Measurements from ENCODE around the gene LAPTM5. TPM values are rescaled to one million over a fixed set of nuclear protein-coding genes. Genes with fewer than 3 reads are reported as not detected.

LAPTM5 gene
- total and polyA plus RNA-seq, 2 of the 13 experiments (the other 11 are each of a cell fraction or from before 2014, with no cell fraction given), result 0.41 to 0.86 TPM

GRCh38 chr1:30775433-30775975 lies 17.9 kb upstream of the LAPTM5 start:
- whole genome bisulfite sequencing (ENCODE audit: low lambda C conversion rate), result 27% methylated on average over 6 of the region's 12 CpGs
- BruUV-seq (replicated peaks), result no TSS peak
- peaks cover 1% of the 10 kb centered on the region; the same call in 1 of the 2 replicates for H3K4me1 ChIP-seq (ENCODE audit: insufficient read depth, low read length)
- in situ Hi-C loops (cut with HindIII; ENCODE audit: extremely low pct_ligation_motif_present, low pct_unique_long_range_greater_than_20kb) (loop anchor here (5.0 kb wide), 1 partner anchor 58 kb away; no protein-coding TSS in a partner anchor), intact Hi-C loops (cut with micrococcal nuclease; ENCODE audit: unreplicated experiment) (no loop called here)
- ATAC-seq (no peak), DNase-seq (ENCODE audit: low spot score) (no peak), FAIRE-seq (no peak)
- no peaks in the 10 kb centered on the region for H3K79me2 ChIP-seq (ENCODE audit: insufficient read depth, low read length)
- no peak overlapping the region for H3K4me3 ChIP-seq (replicated peaks in 1 of 3; ENCODE audit: insufficient read depth in 1 of 3, low read depth in 2 of 3, low read length in 3 of 3)
- no peaks in the 10 kb centered on the region for H3K36me3 ChIP-seq (replicated peaks in 1 of 2; ENCODE audit: control insufficient read depth in 1 of 2, insufficient read depth in 2 of 2, low read length in 2 of 2)
- no peak overlapping the region for H2AFZ ChIP-seq (ENCODE audit: low read length)
- no peak overlapping the region for H3K27ac ChIP-seq (ENCODE audit: extremely low read length, insufficient read depth, low read length)
- TF ChIP-seq ZNF34 (CRISPR knock-in tag; IDR thresholded peaks at IDR 0.05; ENCODE audit: borderline replicate concordance) (no peak), CREBL2 (CRISPR knock-in tag; IDR thresholded peaks at IDR 0.05; ENCODE audit: borderline replicate concordance) (no peak), CREB3 (CRISPR knock-in tag; IDR thresholded peaks at IDR 0.05) (no peak), ZNF350 (CRISPR knock-in tag; IDR thresholded peaks at IDR 0.05; ENCODE audit: borderline replicate concordance, low read depth) (no peak), HOXA5 (CRISPR knock-in tag; IDR thresholded peaks at IDR 0.05) (no peak), PHF21A (CRISPR knock-in tag; IDR thresholded peaks at IDR 0.05) (no peak), CHD4 (IDR thresholded peaks at IDR 0.05; ENCODE audit: borderline replicate concordance, low read length) (no peak), RNF219 (CRISPR knock-in tag; IDR thresholded peaks at IDR 0.05) (no peak), CHD2 (IDR thresholded peaks at IDR 0.05; ENCODE audit: low read depth, low read length) (no peak), ZNF33B (CRISPR knock-in tag; IDR thresholded peaks at IDR 0.05) (no peak), MTA3 (CRISPR knock-in tag; IDR thresholded peaks at IDR 0.05) (no peak)
- H3K27me3 ChIP-seq (ENCODE audit: control insufficient read depth in 1 of 2, insufficient read depth in 2 of 2, low read length in 2 of 2), result peaks cover 0 to 3% of the 10 kb centered on the region in 2 experiments; a peak in 1 of 5 replicates
- CTCF ChIA-PET (ENCODE audit: low intra/inter-chr PET ratio, low total read pairs), result interaction anchor here (5.4 kb wide), 1 partner anchor 55 kb away, joined by 73 read pairs; no protein-coding TSS in a partner anchor
- POLR2A ChIA-PET, result no interaction called here
- no peak overlapping the region for H3K4me2 ChIP-seq (ENCODE audit: low read depth, low read length)
- no peak overlapping the region for H3K9ac ChIP-seq (ENCODE audit: insufficient read depth, low read depth, low read length)
- no peaks in the 10 kb centered on the region for H3K9me3 ChIP-seq (ENCODE audit: low read length)
- no peaks in the 10 kb centered on the region for H4K20me1 ChIP-seq (ENCODE audit: insufficient read depth, low read length)

All from HepG2 (cell line).